Endothelial cell of umbilical vein (primary cell): ENCODE data around the gene LSMEM2. TPM values are rescaled to one million over a fixed set of nuclear protein-coding genes. Genes with fewer than 3 reads are reported as not detected.
A peak's percentile ranks its signal among the peaks of the same experiment; 100 is the strongest.

ENCODE experiments used
- BruUV-seq: library from RNA; stranded (reverse); fragments of 400-500 nt; replicated peaks from 2 replicates; lab custom pipeline; 2021; lab: Mats Ljungman, UMichigan
- CTCF ChIA-PET: fragments of 300-600, 350-600 bp; sonication (Branson Sonifier 250); formaldehyde crosslinking; loops from one replicate; lab custom pipeline; 2021; ENCODE audit warnings: antibody characterized with exemption, inconsistent platforms; lab: Charles Lee
- POLR2A ChIA-PET: fragments of 300-600, 350-600 bp; sonication (Branson Sonifier 250); formaldehyde crosslinking; loops from one replicate; lab custom pipeline; 2021; ENCODE audit warnings: antibody characterized with exemption, inconsistent platforms; lab: Charles Lee
- DNase-seq: peaks from one replicate; pipeline ENCODE4 v3.0.0-alpha.2; 2011; ENCODE audit warnings: low read depth, low spot score
- FAIRE-seq: peaks from 2 replicates; lab custom pipeline; 2011; peaks lifted over from hg19 to GRCh38; lab: Jason Lieb, UNC
- H2AFZ ChIP-seq: 2 replicates; pipeline ENCODE4 v1.6.0; 2012; ENCODE audit warnings: low read depth, low read length, control low read depth, inconsistent platforms
- H3K27ac ChIP-seq: 2 replicates; pipeline ENCODE4 v1.5.1; 2011; ENCODE audit warnings: low read depth, mild to moderate bottlenecking, control low read depth, low read length, moderate library complexity; ENCODE audit not compliant: insufficient read depth
- H3K27me3 ChIP-seq, 2 experiments: 2 replicates each; pipeline versions ENCODE4 v1.6.0 to v1.6.1; 2011; ENCODE audit warnings: low read length in 2 of 2, mixed read lengths in 1 of 2; ENCODE audit not compliant: control insufficient read depth in 2 of 2, insufficient read depth in 2 of 2
- H3K36me3 ChIP-seq, 2 experiments: 2 replicates in 1 of 2; 3 replicates in 1 of 2; pipeline ENCODE4 v1.5.1; 2011; ENCODE audit warnings: low read length in 2 of 2, mild to moderate bottlenecking in 1 of 2, moderate library complexity in 1 of 2; ENCODE audit not compliant: control insufficient read depth in 2 of 2, insufficient read depth in 2 of 2; ENCODE audit errors: extremely low read depth in 1 of 2
- H3K4me1 ChIP-seq: 3 replicates; pipeline ENCODE4 v1.5.1; 2011; ENCODE audit warnings: mild to moderate bottlenecking, low read length; ENCODE audit not compliant: control insufficient read depth, insufficient read depth; ENCODE audit errors: extremely low read depth
- H3K4me2 ChIP-seq: 2 replicates; pipeline ENCODE4 v1.6.1; 2011; ENCODE audit warnings: low read length, control low read depth, mixed read lengths; ENCODE audit not compliant: insufficient read depth
- H3K4me3 ChIP-seq, 3 experiments: fragments of 200-600 bp in 1 of 3; sonication (generic), shearing (Covaris generic) in 1 of 3; replicated peaks in 1 of 3; 2 replicates each; pipeline ENCODE4 v1.5.1; 2011 to 2016; ENCODE audit warnings: control low read depth in 3 of 3, low read length in 3 of 3, mild to moderate bottlenecking in 2 of 3, inconsistent platforms in 1 of 3, low read depth in 1 of 3, moderate library complexity in 1 of 3; ENCODE audit not compliant: insufficient read depth in 1 of 3
- H3K79me2 ChIP-seq: 2 replicates; pipeline ENCODE4 v1.6.0; 2012; ENCODE audit warnings: low read length, inconsistent platforms; ENCODE audit not compliant: control insufficient read depth, insufficient read depth
- H3K9ac ChIP-seq: replicated peaks from 2 replicates; pipeline ENCODE3; 2011; ENCODE audit warnings: low read length, control low read depth; ENCODE audit not compliant: insufficient read depth; ENCODE audit errors: extremely low read depth
- H3K9me1 ChIP-seq: replicated peaks from 3 replicates; pipeline ENCODE4 v1.6.0; 2011; ENCODE audit warnings: mild to moderate bottlenecking, low read length; ENCODE audit not compliant: control insufficient read depth, insufficient read depth; ENCODE audit errors: extremely low read depth
- H3K9me3 ChIP-seq: replicated peaks from 2 replicates; pipeline ENCODE4 v1.5.1; 2012; ENCODE audit warnings: low read length, inconsistent platforms; ENCODE audit not compliant: control insufficient read depth, insufficient read depth
- H4K20me1 ChIP-seq: replicated peaks from 2 replicates; pipeline ENCODE3; 2011; ENCODE audit warnings: mild to moderate bottlenecking, low read length; ENCODE audit not compliant: control insufficient read depth, insufficient read depth; ENCODE audit errors: extremely low read depth
- EZH2 ChIP-seq: IDR thresholded peaks from 2 replicates; pipeline ENCODE4 v1.6.1; 2012; ENCODE audit warnings: borderline replicate concordance, low read depth, mild to moderate bottlenecking, moderate library complexity, low read length, inconsistent platforms; ENCODE audit not compliant: severe bottlenecking
- FOS ChIP-seq: IDR thresholded peaks from 2 replicates; pipeline ENCODE4 v1.6.1; 2011; ENCODE audit warnings: mild to moderate bottlenecking, low read length, moderate library complexity, borderline replicate concordance; ENCODE audit not compliant: insufficient read depth
- GATA2 ChIP-seq: IDR thresholded peaks from 2 replicates; pipeline ENCODE4 v1.7.0; 2011; ENCODE audit warnings: low read depth, mild to moderate bottlenecking, moderate library complexity, mixed read lengths, low read length; ENCODE audit not compliant: insufficient read length, insufficient read depth
- JUN ChIP-seq: IDR thresholded peaks from 2 replicates; pipeline ENCODE4 v1.6.1; 2011; ENCODE audit warnings: borderline replicate concordance, low read depth; ENCODE audit not compliant: insufficient read length, insufficient read depth
- MYC ChIP-seq: IDR thresholded peaks from one replicate; pipeline ENCODE4 v1.6.1; 2011; ENCODE audit warnings: mild to moderate bottlenecking, low read depth, low read length
- POLR2A ChIP-seq: IDR thresholded peaks from 2 replicates; pipeline ENCODE4 v1.6.1; 2012; ENCODE audit warnings: low read depth, mild to moderate bottlenecking, control low read depth, low read length
- POLR2AphosphoS5 ChIP-seq: IDR thresholded peaks from 2 replicates; pipeline ENCODE4 v1.6.1; 2012; ENCODE audit warnings: low read depth, mild to moderate bottlenecking, control low read depth, low read length, moderate library complexity; ENCODE audit not compliant: insufficient read depth
- dilution Hi-C: fragments of 300-500 bp; cut with MboI; formaldehyde crosslinking; loops from one replicate; pipeline ENCODE4 v1.15.0; 2019; ENCODE audit warnings: low sequenced_read_pairs; ENCODE audit not compliant: extremely low pct_ligation_motif_present
- intact Hi-C: fragments of 100-400 bp; cut with micrococcal nuclease; formaldehyde crosslinking; loops from one replicate; pipeline ENCODE4 v1.10.0; 2022
- polyA plus RNA-seq, 4 experiments: library from polyadenylated mRNA; depleted of rRNA in 3 of 4; stranded (reverse) in 3 of 4; unstranded in 1 of 4; fragments of >200 nt; gene quantifications; 2 replicates each; pipeline versions ENCODE4 v1.2.1 to v1.2.3, GENCODE V29; 2011 to 2012; ENCODE audit warnings: missing spikeins in 1 of 4
- total RNA-seq: library from RNA; stranded (reverse); gene quantifications from 2 replicates; pipeline ENCODE4 v1.2.3, GENCODE V29; 2021
- TF ChIP-seq, protein P1 (sequence below), 2 donors: IDR thresholded peaks; 1 replicate in 1 of 2; 2 replicates in 1 of 2; pipeline ENCODE4 v1.5.1; 2011; ENCODE audit warnings: low read length in 2 of 2, mild to moderate bottlenecking in 2 of 2, moderate library complexity in 2 of 2, control low read depth in 1 of 2, inconsistent platforms in 1 of 2, low read depth in 1 of 2; ENCODE audit not compliant: insufficient read depth in 1 of 2; ENCODE audit errors: extremely low read depth in 1 of 2
- TF ChIP-seq, protein P2 (sequence below): IDR thresholded peaks from 2 replicates; pipeline ENCODE4 v1.6.1; 2011; ENCODE audit not compliant: insufficient read depth, insufficient read length

The LSMEM2 gene
- total and polyA plus RNA-seq, 2 donors (not counting 3 experiments of a cell fraction or from before 2014, with no cell fraction given): not detected

DNA sequence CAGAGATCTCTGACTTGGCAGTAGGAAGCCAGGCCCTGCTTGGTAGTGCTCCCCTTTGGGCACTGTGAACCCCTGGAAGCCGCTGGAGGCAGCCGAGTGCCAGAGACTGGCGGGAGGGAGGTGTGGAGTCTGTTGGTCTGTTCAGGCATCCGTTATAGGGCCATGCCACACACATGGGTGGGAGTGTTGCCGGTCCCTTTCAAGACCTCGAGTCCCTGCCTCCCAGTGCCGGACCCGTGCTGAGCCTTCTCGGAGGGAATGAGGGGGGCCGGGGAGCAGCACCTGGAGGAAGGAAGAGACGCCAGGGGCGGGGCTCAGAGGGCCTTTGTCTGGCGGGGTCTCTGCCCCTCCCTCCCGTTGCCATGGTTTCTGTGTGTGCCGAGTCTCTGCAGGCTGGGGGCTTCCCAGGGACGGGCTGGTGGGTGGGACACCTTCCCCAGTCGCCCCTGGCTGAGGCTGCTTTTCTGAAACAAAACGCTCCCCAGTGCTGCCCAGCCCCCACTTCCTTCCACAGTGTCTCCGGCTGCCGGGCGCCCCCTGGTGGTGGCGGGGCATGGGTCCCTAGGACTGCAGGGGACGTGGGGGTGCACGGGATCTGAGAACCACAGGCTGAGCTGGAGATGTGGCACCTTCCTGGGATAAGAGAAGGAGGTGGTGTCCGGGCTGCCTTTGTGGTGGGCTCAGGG lies 32.9 kb upstream of the LSMEM2 start:
- Histone ChIP-seq H3K27ac (peak overlapping the region; percentile 86), H3K27me3 (no peaks in the 10 kb centered on the region), H3K9me3 (no peaks in the 10 kb centered on the region), H3K9ac (peak overlapping the region; percentile 56), H3K79me2 (peaks cover 91% of the 10 kb centered on the region), H3K4me1 (peaks cover 92% of the 10 kb centered on the region), H3K36me3 (peaks cover 4 to 26% of the 10 kb centered on the region in 2 experiments), H3K9me1 (no peaks in the 10 kb centered on the region), H2AFZ (no peak overlapping the region), H3K4me3 (no peak overlapping the region), H3K4me2 (peak overlapping the region; percentile 32), H4K20me1 (no peaks in the 10 kb centered on the region)
- CTCF ChIA-PET: interaction anchor here (0.5 to 3.7 kb wide), 25 partner anchors 8 to 407 kb away, joined by 3 to 134 read pairs (median 6); partner anchors contain the start of genes GNAI2, GNAT1 and IFRD2
- BruUV-seq: no TSS peak
- dilution Hi-C loops (no loop called here), intact Hi-C loops (loop anchor here (1.0 to 2.0 kb wide), 5 partner anchors 8 to 27 kb away; no protein-coding TSS in a partner anchor)
- peak; percentile 90 for DNase-seq
- FAIRE-seq: peak; percentile 95
- POLR2A ChIA-PET: interaction anchor here (1.0 to 1.9 kb wide), 4 partner anchors 10 to 82 kb away, joined by 3 to 14 read pairs (median 4); partner anchors contain the start of genes GNAI2, SEMA3B and TUSC2
- TF ChIP-seq MYC (no peak), POLR2AphosphoS5 (peak; percentile 4), JUN (no peak), EZH2 (no peak), POLR2A (peak; percentile 6), GATA2 (no peak), FOS (no peak)
- TF ChIP-seq, protein P1, sequence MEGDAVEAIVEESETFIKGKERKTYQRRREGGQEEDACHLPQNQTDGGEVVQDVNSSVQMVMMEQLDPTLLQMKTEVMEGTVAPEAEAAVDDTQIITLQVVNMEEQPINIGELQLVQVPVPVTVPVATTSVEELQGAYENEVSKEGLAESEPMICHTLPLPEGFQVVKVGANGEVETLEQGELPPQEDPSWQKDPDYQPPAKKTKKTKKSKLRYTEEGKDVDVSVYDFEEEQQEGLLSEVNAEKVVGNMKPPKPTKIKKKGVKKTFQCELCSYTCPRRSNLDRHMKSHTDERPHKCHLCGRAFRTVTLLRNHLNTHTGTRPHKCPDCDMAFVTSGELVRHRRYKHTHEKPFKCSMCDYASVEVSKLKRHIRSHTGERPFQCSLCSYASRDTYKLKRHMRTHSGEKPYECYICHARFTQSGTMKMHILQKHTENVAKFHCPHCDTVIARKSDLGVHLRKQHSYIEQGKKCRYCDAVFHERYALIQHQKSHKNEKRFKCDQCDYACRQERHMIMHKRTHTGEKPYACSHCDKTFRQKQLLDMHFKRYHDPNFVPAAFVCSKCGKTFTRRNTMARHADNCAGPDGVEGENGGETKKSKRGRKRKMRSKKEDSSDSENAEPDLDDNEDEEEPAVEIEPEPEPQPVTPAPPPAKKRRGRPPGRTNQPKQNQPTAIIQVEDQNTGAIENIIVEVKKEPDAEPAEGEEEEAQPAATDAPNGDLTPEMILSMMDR (IDR thresholded peaks at IDR 0.05; ENCODE audit: extremely low read depth in 1 of 2, insufficient read depth in 1 of 2, low read depth in 1 of 2, low read length in 2 of 2): peak; percentile 98 to 99
- TF ChIP-seq, protein P2, sequence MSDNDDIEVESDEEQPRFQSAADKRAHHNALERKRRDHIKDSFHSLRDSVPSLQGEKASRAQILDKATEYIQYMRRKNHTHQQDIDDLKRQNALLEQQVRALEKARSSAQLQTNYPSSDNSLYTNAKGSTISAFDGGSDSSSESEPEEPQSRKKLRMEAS: no peak
